Activated naive CD4-positive, alpha-beta T cell treated with anti-CD3 and anti-CD28 coated beads, Interleukin-2, amount 10 ng/mL, durations not matched to agents 5 hours and 36 hours (primary cell): ENCODE results near the gene CTSW. TPM values are rescaled to one million over a fixed set of nuclear protein-coding genes. Genes with fewer than 3 reads are reported as not detected.

Experiments used
- total RNA-seq, 2 experiments: library from RNA; stranded (reverse); gene quantifications; one replicate each; pipeline ENCODE4 v1.2.3, GENCODE V29; 2021

The CTSW gene
- total RNA-seq: 10 to 100 TPM; 47.0 to 47.2 TPM

DNA sequence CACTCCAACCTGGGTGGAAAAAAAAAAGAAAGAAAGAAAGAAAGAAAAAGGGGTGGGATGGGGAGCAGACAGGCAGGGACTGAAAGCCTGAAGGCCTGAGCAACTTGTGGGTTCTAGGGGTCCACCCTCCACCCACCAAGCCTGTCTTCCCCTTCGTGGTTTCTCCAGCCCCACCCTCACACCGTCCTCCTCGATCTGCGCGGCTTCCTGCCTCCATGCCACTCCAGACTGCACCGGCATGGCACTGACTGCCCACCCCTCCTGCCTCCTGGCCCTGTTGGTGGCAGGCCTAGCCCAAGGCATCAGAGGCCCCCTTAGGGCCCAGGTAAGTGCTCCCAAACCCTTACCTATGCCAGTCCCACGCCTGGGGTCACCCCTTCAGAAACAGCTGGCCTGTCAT, at the start of gene CTSW:
TSS of gene CTSW (plus strand) at position 221 of the 400 bp plus-strand sequence. CDS start at position 239, 18 bp downstream.

DNA sequence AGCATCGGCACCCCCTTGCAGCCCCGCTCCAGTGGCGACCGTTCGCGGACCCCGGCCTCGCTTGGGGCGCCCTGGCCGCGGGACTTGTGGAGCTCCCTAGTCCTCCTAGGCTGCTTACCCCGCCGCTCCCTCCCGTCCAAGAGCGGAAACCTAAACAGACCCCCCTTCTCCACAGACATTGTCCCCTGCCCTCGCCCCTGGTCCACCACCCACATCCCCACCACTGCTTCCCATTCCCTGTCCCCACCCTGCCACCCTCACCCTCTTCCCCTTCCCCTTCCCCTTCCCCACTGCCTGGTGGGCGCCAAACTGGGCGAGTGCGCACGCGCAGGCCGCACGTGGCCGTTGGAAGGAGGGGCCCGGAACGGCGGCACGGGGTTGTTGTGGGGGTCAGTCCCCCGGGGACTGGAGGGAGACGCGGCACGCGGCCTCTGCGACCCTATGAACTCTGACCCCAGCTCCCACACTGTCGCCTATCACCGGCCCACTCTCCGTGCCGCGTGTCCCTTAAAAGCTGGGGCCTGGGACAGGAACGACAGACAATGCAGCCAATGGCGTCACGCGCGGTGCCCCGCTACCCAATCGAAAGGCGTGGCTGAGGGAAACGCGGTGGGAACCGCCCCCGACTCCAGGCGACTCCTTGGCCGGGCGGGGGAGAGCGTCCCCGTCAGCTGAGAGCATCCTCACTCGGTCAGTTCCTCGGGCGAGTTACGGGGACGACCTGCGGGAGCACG, 46.2 kb upstream of the CTSW start, which contains the start of gene SNX32:
TSS of gene SNX32 (plus strand) at position 667 of the 734 bp plus-strand sequence. CDS start 103 bp downstream, outside the sequence.

GRCh38 chr11:65857853-65858680, 21.6 kb upstream of the CTSW start, which contains the start of gene CFL1:
TSS of gene CFL1 (minus strand) at chr11:65858180. CDS start at chr11:65858099, 81 bp downstream.

GRCh38 chr11:65860278-65861164, 19.1 kb upstream of the CTSW start, which contains the start of gene MUS81:
TSS of gene MUS81 (plus strand) at chr11:65860433. CDS start at chr11:65860754, 321 bp downstream.

DNA sequence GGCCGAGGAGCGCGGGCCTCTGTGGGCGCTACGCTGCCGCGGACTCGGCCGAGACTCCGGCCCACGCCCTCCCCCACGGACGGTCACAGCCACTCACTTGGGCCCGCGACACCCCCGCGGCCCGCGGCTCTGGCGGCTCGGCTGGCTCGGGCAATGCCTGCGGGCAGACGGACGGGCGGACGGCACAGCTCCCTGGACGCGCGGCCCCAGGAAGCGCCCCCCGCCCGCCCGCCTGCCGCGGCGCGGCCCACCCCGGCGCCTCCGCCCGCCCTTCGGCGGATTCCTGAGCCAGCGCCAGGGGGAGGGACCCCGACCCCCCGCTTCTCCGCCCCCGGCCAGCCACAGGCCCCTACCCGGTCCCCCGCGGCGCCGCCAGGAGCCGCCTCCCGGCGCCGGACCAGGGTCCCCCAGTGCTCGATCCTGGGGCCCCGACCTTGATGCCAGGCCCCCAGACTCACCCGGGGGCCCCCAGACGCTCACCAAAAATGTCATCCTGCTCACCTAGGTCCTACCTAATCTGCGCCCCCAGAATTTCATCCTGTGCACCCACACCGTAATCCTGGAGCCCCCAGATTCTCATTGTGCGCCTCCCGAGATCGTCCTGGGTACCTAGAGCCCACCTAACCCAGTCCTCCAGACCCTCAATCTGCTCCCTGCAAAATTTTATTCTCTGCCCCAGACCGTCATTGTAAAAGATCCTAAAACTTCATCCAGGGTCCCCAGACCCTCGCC, 6.9 kb upstream of the CTSW start, which contains the start of gene EFEMP2:
TSS of gene EFEMP2 (minus strand) at position 215 of the 732 bp plus-strand sequence. CDS start 446 bp downstream, outside the sequence.

DNA sequence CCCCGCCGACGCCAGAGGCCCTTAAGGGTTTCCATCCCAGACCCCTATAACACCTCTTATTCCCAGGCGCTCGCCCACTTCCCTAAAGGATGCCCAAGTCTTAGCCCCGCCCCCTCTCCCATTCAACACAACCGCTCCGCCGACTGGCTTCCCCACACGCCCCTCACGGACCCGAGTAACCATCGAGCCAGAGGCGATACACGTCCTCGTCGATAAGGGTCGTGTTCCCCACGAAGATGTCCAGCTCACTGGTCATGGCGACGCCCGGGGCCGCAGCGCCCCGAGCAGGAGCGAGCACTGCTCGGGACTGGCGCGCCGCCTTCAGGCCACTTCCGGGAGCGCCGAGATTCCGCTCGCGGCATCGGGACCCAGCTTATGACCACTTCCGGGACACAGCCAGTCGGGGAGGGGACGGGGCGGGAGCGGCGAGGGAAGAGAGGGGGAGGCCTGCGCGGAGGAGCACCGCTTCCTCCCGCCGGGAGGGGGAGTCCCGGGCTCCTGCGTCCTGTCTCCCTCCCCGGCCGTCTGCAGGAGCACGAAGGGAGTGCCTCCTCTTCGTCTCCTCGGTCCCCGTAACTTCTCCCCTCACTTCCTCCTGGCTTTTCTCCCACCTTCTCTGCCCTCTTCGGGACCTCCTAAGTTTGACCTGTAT, 8.7 kb downstream of the CTSW start, which contains the start of gene FIBP:
TSS of gene FIBP (minus strand) at position 309 of the 652 bp plus-strand sequence. CDS start at position 256, 53 bp downstream.

GRCh38 chr11:65890324-65891218, 10.9 kb downstream of the CTSW start, which contains the start of gene CCDC85B:
TSS of gene CCDC85B (plus strand) at chr11:65890673. CDS start at chr11:65890784, 111 bp downstream.

GRCh38 chr11:65900125-65900898, 20.7 kb downstream of the CTSW start, which contains the start of gene FOSL1:
TSS of gene FOSL1 (minus strand) at chr11:65900388. CDS start at chr11:65900339, 49 bp downstream.

DNA sequence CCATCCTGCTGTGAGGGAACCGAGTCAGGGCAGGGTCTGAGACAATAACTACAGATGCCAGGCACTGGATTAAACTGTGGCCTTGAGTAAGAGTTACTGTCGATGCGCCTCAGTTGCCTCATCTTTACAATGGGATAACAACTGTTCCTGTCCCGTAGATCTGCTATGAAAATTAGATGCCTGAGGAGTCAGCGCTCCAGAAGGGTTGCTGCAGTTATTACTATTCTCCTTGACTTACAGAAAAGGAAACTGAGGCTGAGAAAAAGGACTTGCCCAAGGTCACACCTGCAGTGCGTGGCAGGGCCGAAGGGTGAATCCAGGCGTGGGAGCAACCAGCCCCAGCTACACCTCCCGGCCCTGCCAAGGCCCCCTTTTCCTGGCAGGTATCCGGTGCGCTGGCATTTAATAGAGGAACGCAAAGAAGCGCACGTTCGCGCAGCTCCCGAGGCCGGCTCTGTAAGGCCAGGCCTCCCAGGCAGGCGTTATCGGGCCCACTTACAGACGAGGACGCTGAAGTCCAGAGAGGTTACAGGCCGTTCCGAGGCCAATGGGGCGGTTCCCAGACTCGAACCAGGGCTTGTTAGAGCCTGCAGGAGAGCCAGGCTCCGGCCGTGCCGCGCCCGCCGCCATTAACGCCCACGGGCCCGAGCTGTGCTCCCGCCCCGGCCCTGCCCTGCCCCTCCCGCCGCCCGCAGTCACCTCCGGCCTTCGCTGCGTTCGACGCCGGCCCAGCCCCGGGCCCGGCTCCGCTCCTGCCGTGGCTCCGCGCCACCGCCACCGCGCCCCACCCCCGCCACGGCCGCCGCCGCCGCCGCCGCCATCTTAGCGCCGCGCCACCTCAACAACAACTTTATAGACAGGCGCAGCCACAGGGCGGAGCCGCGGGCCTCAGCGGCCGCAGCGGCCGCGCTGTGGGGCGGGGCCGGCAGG, 38.8 kb downstream of the CTSW start, which contains the start of gene C11orf68:
TSS of gene C11orf68 (minus strand) at position 852 of the 930 bp plus-strand sequence. CDS start at position 821, 31 bp downstream.

GRCh38 chr11:65919141-65919572, 39.5 kb downstream of the CTSW start, which contains the start of gene DRAP1:
TSS of gene DRAP1 (plus strand) at chr11:65919426. CDS start at chr11:65919502, 76 bp downstream.

Other genes with a start within 250 kb of the CTSW start
- gene SIPA1, start 241.7 kb upstream of the CTSW start, total RNA-seq: 100 to 1,000 TPM; 243 to 252 TPM
- 10 to 100 TPM; 82.7 to 90.8 TPM for gene RELA, start 216.9 kb upstream of the CTSW start, total RNA-seq
- 10 to 100 TPM; 68.4 to 71.1 TPM for gene KAT5, start 167.6 kb upstream of the CTSW start, total RNA-seq
- gene RNASEH2C, start 159.0 kb upstream of the CTSW start, total RNA-seq: 10 to 100 TPM; 75.3 to 79.9 TPM
- 10 to 100 TPM; 27.3 to 28.2 TPM for gene AP5B1, start 98.9 kb upstream of the CTSW start, total RNA-seq
- under 1 TPM; 0.48 to 0.55 TPM for gene OVOL1, start 92.8 kb upstream of the CTSW start, total RNA-seq
- 1 to 10 TPM; 1.5 to 2.2 TPM for gene SNX32, start 45.9 kb upstream of the CTSW start, total RNA-seq
- gene CFL1, start 21.7 kb upstream of the CTSW start, total RNA-seq: 1,000 to 10,000 TPM; 1,544 to 1,547 TPM
- 10 to 100 TPM; 78.8 to 92.6 TPM for gene MUS81, start 19.4 kb upstream of the CTSW start, total RNA-seq
- gene EFEMP2, start 7.0 kb upstream of the CTSW start, total RNA-seq: 10 to 100 TPM; 10.5 to 12.1 TPM
- gene FIBP, start 8.6 kb downstream of the CTSW start, total RNA-seq: 10 to 100 TPM; 63.8 to 64.3 TPM
- 10 to 100 TPM; 44.8 to 46.0 TPM for gene CCDC85B, start 10.8 kb downstream of the CTSW start, total RNA-seq
- gene FOSL1, start 20.6 kb downstream of the CTSW start, total RNA-seq: 1 to 10 TPM; 1.8 to 2.0 TPM
- 10 to 100 TPM; 34.5 to 34.6 TPM for gene C11orf68, start 39.2 kb downstream of the CTSW start, total RNA-seq
- 100 to 1,000 TPM; 165 to 171 TPM for gene DRAP1, start 39.6 kb downstream of the CTSW start, total RNA-seq
- gene TSGA10IP, start 65.6 kb downstream of the CTSW start, total RNA-seq: not detected
- 10 to 100 TPM; 68.4 to 73.2 TPM for gene SART1, start 81.9 kb downstream of the CTSW start, total RNA-seq
- 10 to 100 TPM; 37.8 to 41.8 TPM for gene EIF1AD, start 122.3 kb downstream of the CTSW start, total RNA-seq
- gene BANF1, start 122.7 kb downstream of the CTSW start, total RNA-seq: 100 to 1,000 TPM; 186 to 197 TPM
- not detected for gene CST6, start 132.2 kb downstream of the CTSW start, total RNA-seq
- gene CATSPER1, start 146.6 kb downstream of the CTSW start, total RNA-seq: not detected
- not detected for gene GAL3ST3, start 169.3 kb downstream of the CTSW start, total RNA-seq
- 100 to 1,000 TPM; 202 to 203 TPM for gene SF3B2, start 172.5 kb downstream of the CTSW start, total RNA-seq
- 100 to 1,000 TPM; 109 to 119 TPM for gene PACS1, start 190.4 kb downstream of the CTSW start, total RNA-seq